Measurements from ENCODE around the gene ANKRD11.

DNA sequence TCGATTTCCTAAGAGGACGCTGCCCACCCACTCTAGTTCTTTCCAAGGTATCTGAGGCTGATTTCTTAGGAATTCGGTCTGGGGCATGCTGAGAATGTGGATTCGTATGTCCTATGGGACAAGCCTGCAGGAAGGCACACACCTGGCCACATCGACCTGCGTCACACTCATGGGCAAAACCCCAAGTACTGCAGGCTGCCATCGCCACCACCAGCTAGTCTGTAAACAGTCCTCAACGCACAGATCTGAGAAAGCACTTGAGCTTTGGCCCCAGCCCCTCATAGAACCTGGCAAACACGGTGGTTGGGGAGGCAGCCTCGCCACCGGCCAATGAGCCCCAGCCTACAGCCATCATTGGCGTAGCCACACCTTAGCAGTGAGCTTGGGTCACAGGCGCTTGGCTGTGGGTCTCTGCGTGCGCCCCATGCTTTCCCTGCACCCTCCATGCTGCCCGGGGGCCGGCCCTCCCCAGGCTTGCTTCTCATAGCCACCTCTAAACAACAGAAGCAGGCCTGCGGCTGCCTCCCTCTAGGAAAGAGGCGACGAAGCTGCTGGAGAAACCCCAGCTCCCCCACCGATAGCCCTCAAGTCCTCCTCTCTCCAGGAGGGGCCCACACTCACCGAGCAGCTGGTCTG is 197.8 kb downstream of the ANKRD11 start:
- TF ChIP-seq TAF1 (IDR thresholded peaks at IDR 0.05; ENCODE audit: borderline replicate concordance, insufficient read depth, low read length) (no peak), POLR2AphosphoS5 (IDR thresholded peaks at IDR 0.05; ENCODE audit: low read depth, low read length) (no peak), FOXP2 (optimal IDR thresholded peaks at IDR 0.05; ENCODE audit: borderline replicate concordance, extremely low read depth, extremely low read length, insufficient read depth) (no peak), SIN3A (IDR thresholded peaks at IDR 0.05; ENCODE audit: borderline replicate concordance, insufficient read depth, low read length) (no peak)
- TF ChIP-seq, protein P1, sequence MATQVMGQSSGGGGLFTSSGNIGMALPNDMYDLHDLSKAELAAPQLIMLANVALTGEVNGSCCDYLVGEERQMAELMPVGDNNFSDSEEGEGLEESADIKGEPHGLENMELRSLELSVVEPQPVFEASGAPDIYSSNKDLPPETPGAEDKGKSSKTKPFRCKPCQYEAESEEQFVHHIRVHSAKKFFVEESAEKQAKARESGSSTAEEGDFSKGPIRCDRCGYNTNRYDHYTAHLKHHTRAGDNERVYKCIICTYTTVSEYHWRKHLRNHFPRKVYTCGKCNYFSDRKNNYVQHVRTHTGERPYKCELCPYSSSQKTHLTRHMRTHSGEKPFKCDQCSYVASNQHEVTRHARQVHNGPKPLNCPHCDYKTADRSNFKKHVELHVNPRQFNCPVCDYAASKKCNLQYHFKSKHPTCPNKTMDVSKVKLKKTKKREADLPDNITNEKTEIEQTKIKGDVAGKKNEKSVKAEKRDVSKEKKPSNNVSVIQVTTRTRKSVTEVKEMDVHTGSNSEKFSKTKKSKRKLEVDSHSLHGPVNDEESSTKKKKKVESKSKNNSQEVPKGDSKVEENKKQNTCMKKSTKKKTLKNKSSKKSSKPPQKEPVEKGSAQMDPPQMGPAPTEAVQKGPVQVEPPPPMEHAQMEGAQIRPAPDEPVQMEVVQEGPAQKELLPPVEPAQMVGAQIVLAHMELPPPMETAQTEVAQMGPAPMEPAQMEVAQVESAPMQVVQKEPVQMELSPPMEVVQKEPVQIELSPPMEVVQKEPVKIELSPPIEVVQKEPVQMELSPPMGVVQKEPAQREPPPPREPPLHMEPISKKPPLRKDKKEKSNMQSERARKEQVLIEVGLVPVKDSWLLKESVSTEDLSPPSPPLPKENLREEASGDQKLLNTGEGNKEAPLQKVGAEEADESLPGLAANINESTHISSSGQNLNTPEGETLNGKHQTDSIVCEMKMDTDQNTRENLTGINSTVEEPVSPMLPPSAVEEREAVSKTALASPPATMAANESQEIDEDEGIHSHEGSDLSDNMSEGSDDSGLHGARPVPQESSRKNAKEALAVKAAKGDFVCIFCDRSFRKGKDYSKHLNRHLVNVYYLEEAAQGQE (IDR thresholded peaks at IDR 0.05; ENCODE audit: insufficient read depth in 1 of 2, low read depth in 2 of 2, low read length in 2 of 2): no peak
